GM21390 (cell line): ENCODE measurements around the gene TRIM44.
"Not testable (repeated sequence)": the region's sequence is repeated elsewhere in the genome, so short reads cannot be mapped to it uniquely, and the experiment has no call there.

ENCODE experiments used
- ATAC-seq: cut with Tn5 transposase; IDR thresholded peaks from one replicate; pipeline ENCODE4 v1.9.1; 2021; ENCODE audit not compliant: unreplicated experiment

The TRIM44 gene

DNA sequence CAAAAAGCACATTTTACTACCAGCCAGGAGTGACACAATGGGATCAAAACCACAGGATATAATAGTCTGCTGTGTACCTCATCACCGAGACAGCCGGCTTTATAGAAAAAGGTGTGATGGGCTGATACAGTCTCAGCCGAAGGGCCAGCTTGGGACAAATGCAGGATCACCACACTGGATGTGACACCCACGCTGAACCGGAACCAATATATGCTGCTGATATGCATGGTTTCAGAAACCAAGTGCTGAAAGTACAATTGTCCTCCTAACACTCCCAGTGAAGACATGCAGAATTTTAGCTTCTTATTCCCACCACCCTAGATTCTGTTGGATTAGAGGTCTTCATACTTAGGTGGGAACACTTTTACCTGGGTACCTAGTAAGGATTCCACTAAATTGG is 184.3 kb downstream of the TRIM44 start:
- no peak for ATAC-seq

DNA sequence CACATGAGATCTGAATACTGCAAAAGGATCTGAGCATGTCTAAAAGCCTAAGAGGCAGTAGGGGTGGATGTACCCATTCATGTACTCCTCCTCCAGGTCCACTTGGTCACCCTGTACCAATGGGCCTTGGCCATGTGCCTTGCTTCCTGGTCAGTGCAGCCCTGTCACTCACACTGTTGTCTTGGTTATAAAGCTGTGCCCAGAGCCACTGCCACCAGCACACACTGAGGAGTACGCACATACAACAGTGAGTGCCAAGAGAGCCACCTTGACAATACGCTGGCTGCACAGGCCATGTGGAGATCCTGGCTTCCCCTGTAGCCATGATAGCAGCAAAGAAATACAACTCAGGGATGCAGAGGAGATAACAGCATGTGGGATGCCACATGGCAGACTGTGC is 184.9 kb downstream of the TRIM44 start:
- no peak for ATAC-seq

DNA sequence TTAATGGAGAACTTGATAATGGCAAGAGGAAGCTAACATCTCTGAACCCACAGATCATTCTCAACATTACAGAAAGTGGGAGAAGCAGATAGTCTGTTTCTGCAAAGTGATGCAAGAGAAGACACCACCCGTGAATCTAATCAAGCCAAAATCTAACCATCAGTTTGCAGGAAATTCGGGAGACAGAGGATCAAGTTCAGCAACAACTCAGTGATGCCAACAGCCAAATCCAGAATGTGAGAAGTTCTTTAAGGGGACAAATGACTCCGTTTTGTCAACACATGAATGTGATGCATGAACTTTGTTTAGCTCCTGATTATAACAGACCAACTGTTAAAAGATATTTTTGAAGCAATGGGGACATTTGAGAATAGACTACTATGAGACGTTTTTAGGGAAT is 186.0 kb downstream of the TRIM44 start:
- ATAC-seq = no peak

DNA sequence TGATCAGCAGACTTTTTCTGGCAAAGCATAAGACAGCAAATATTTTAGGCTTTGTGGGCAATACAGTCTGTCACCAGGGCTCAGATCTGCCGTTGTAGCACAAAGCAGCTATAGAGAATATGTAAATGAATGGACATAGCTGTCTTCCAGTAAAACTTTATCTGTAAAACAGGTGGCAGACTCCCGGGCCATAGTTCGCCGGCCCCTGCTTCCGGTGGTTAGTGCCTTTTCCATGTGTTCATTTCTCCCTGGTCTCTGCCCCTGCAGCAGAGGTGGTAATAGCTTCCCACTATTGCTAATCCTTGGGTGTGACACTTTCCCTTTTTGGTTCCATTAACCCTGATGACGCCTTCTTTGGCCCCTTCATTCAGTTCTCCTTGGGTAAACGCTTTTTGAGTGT is 187.6 kb downstream of the TRIM44 start:
- ATAC-seq = no peak

DNA sequence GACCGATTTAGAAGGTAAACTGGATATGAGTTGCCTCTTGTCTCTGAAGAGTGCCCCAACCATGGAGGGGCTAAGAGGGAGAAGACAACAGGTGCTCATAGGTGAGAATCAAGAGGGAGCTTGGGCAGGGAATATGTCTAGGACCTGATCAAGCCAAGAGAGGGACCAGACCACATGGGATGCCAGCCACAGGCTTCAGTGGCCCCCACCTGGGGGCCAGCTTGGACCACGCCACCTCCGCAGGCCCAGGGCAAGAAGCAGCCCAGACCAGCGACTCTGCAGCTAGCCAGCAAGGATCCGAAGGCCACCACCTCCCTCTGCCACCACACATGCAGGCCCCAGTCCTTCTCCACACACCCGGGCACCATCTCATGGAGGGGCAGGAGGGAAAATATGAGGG is 188.8 kb downstream of the TRIM44 start:
- no peak for ATAC-seq

DNA sequence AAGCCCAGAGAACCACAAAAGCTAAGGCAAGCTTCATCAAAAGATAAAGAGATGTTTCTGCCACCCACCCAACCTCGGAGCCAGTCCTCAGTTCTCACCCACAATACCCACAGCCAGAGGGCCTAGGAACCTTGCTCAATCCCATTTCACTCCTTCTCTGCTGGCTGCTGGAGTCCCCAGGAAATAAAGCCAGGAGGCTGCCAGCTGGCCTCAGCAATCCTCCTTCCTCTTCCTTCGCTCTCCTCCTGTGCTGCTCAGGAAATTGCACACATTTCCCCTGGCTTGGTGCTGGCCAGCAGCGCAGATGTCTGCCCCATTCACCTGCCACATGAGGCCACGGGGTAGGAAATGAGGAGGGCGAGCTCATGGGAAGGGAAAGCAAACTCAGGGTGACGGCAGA is 189.5 kb downstream of the TRIM44 start:
- no peak for ATAC-seq

DNA sequence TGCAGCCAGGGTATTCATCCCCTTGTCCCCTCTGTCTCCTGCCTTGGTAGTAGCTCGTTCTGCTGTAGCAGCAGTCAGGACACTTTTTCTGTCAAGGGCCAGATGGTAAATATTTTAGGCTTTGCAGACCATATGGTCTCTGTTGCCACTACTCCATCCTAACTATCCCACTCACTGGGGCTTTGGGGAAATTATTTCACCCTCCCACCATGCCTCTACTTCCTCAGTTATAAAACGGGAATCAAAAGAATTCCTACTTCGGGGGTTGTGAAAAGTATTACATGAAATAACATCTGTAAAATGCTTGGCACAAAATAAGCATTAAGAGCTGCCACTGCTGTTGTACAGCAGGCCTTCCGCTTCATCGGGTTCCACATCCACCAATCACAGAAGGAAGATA is 191.4 kb downstream of the TRIM44 start:
- ATAC-seq = no peak

DNA sequence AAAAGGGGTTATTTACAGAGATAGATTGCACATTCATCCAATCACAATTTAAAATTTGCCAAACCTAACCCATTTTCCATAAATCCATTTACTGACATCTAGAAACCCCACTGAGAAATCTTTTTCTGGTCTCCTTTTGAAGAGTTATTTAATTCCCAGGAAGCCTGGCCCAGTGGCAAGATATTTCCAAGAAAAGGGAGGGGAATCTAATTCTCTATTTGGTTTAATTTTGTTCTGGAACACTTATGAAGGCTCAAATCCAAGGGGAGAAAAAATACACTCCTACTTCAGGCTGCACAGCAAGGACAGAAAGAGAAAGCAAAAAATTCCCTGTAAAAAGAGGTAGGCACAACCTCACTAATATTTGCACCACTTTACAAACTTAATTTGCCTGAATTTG is 193.1 kb downstream of the TRIM44 start:
- no peak for ATAC-seq

DNA sequence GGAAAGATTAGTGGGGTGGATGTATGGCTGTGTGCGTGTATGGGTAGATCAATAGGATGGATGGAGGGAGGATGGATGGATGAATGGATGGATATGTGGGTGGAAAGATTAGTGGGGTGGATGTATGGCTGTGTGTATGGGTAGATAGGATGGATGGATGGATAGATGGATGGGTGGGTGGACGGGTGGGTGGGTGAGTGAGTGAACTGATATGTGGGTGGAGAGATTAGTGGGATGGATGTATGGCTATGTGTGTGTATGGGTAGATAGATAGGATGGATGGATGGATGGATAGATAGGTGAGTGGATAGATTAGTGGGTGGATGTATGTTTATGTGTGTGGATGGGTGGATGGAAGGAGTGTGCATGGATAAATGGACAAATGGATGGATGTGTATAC is 193.7 kb downstream of the TRIM44 start:
- no peak for ATAC-seq

DNA sequence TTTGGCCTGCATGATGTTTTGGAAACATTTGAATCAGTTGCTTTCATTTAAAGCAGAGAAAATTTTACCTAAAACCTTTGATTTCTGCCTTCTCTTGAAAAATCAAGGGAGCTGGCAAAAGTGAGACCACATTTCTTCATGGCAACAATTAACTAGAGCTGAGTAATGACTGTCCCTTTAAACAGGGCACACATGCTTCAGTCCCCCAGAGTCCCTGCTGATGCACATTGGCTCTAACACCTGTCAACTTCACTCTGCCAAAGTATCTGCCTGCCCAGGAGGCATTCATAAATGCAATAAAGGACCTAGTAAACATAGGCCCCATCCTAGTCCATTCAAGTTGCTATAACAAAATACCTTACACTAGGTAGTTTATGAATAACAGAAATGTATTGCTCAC is 194.2 kb downstream of the TRIM44 start:
- no peak for ATAC-seq

DNA sequence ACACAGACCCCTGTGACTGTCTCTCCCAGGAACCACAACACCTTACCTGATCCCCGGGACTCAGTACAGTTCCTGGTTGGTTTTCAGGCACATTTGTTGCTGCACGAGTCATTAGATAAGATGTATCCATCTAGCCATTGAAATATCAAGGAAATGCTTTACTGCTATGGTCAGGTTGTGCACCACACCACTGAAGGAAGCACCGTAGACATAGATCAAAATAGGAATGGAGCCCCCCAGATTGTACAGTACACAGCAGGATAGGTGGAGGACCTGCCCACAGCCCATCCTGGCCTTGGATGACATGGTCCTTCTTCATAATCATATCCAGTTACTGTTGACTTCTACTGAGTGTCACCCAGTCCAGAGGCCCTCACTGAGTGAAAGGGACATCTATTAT is 195.3 kb downstream of the TRIM44 start:
- no peak for ATAC-seq

DNA sequence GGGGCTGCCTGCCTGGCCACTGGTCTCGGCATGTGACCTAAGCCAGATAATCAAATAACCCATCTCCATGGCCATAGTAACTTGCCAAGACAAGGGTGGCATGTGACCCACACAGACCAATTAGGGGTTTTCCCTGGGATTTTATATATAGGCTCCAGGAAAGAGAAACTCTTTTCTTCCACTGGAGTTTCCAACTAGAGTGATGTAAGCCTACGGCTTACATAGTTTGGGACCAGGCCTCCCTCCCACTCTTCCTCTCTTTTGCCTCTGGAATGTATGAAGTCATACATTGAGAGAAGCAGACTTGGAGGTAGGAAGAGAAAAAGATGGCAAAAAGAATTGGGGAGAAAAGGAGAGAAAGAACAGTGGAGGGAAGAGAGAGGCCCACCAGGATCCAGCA is 196.7 kb downstream of the TRIM44 start:
- no peak for ATAC-seq

DNA sequence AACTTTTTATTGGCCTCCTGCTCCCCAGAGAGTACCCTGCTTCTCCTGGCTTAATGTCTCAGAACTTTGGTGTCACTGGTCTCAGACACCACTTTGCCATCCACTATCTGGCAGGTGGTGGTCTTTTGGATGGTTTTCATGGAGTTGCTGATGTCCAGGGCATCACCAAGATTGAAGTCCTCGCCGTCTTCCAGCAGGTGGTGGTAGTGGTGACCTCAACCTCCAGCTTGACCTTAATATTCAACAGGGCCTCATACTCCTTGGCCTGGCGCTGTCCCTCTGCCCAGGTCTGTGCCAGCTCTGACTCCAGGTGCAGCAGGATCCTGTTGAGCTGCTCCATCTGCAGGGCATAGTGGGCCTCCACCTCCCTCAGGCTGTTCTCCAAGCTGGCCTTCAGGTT is 197.6 kb downstream of the TRIM44 start:
- ATAC-seq = not testable (repeated sequence)

DNA sequence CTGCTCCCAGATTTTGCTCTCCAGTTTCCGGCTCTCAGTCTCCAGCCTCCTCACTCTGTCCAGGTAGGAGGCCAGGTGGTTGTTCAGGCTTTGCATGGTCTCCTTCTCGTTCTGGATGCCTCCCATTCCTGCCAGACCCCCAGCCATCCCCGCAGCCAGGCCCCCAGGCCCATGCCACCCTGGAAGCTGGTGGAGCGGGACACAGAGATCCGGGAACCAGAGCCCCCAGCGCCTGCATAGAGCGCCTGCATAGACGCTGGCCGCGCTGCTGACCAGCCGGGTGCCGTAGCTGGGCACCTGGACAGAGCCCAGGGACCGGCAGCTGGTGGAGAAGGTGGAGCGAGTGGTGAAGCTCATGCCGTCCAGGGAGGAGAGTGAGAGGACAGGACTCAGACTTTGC is 198.6 kb downstream of the TRIM44 start:
- no peak for ATAC-seq

DNA sequence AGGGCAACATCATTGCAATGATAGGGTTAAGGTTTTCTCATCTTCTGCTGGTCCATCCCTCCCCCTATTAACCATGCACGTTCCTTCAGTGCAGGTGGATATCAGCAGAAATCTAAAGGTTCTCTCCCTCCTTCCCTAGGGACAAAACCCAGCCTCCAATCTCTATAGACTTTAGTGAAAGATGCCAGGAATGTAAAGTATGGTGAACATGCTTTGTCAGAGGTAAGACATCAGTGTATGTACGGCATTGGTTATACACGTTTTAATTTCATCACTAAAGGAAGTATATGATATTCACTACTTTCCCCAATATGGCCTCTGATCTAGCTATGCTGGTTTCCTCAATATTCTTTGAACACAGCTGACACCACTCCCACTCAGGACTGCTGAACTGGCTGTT is 200.1 kb downstream of the TRIM44 start:
- no peak for ATAC-seq

DNA sequence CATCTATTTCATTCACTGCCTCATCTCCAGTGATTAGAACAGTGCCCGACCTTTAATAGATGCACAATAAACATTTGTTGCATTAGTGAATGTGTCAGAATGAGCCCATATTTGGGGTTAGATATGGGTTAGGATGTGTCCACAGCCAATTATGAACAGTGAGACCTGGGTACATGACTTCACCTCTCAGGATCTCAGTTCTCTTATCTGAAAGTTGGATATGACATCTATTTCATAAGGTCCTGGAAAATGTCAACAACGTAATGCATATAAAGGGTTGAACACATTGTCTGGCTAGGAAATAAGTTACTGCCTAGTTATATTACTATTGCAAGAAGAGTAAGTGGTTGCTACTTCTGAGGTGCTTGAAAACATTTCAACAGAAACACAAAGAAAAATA is 201.6 kb downstream of the TRIM44 start:
- no peak for ATAC-seq

DNA sequence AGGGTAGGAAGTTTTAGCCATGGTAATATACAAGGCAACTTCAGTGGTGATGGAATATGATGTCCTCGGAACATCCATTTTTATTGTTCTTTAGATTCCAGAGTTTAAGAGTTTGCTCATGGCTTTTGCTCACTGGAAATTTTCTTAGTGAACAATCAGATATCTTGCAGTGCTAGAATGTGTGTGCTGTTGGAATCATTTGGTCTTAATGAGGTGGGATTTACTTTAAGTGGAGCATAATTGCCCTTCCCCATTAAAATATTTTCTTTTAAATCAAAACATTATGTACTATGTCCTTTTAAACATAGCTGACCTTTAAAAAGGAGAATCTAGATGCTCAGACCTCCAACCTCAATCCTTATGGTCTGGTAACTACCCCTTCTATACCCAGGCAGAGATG is 204.0 kb downstream of the TRIM44 start:
- no peak for ATAC-seq
